SJSA1 (cell line): ENCODE results near the gene FGD3. TPM values are rescaled to one million over a fixed set of nuclear protein-coding genes. Genes with fewer than 3 reads are reported as not detected.
A peak's percentile ranks its signal among the peaks of the same experiment; 100 is the strongest.

Source experiments
- DNase-seq, 2 experiments: peaks; one replicate each; pipeline ENCODE4 v3.0.0-alpha.2; 2015 to 2020; ENCODE audit warnings: low spot score in 2 of 2, low read depth in 1 of 2
- H3K27ac ChIP-seq: fragments of 250-450 bp; sonication (Bioruptor Pico); 2 replicates; pipeline ENCODE4 v1.5.1; 2020; ENCODE audit warnings: mild to moderate bottlenecking, moderate library complexity
- H3K27me3 ChIP-seq: fragments of 250-450 bp; sonication (Bioruptor Pico); replicated peaks from 2 replicates; pipeline ENCODE4 v1.5.1; 2020; ENCODE audit warnings: mild to moderate bottlenecking, moderate library complexity
- H3K36me3 ChIP-seq: fragments of 250-450 bp; sonication (Bioruptor Pico); 2 replicates; pipeline ENCODE4 v1.5.1; 2020; ENCODE audit warnings: mild to moderate bottlenecking
- H3K4me1 ChIP-seq: fragments of 250-450 bp; sonication (Bioruptor Pico); replicated peaks from 2 replicates; pipeline ENCODE4 v1.6.1; 2021; ENCODE audit warnings: mild to moderate bottlenecking
- H3K4me3 ChIP-seq: fragments of 250-450 bp; sonication (Bioruptor Pico); 2 replicates; pipeline ENCODE4 v1.5.1; 2020; ENCODE audit warnings: mild to moderate bottlenecking
- H3K9me3 ChIP-seq: fragments of 250-450 bp; sonication (Bioruptor Pico); replicated peaks from 2 replicates; pipeline ENCODE4 v1.5.1; 2020; ENCODE audit warnings: mild to moderate bottlenecking
- total RNA-seq: library from RNA; depleted of rRNA; stranded (reverse); fragments of >200 nt; shearing (Covaris generic); gene quantifications from 2 replicates; pipeline ENCODE4 v1.2.3, GENCODE V29; 2014

FGD3 gene
- total RNA-seq, 1 experiment from 2014 or later = not detected

GRCh38 chr9:92948038-92948534 is 763 bp downstream of the FGD3 start:
- no peaks in the 10 kb centered on the region for H3K36me3 ChIP-seq
- DNase-seq = no peak
- peaks cover 12% of the 10 kb centered on the region for H3K27me3 ChIP-seq
- H3K4me3 ChIP-seq = no peak overlapping the region
- H3K4me1 ChIP-seq = no peaks in the 10 kb centered on the region
- H3K9me3 ChIP-seq = no peaks in the 10 kb centered on the region
- H3K27ac ChIP-seq = no peak overlapping the region

GRCh38 chr9:92948632-92949031 is 1.3 kb downstream of the FGD3 start:
- Histone ChIP-seq H3K4me3 (no peak overlapping the region), H3K4me1 (peaks cover under 1% of the 10 kb centered on the region), H3K9me3 (no peaks in the 10 kb centered on the region), H3K36me3 (no peaks in the 10 kb centered on the region), H3K27me3 (peaks cover 12% of the 10 kb centered on the region), H3K27ac (no peak overlapping the region)
- DNase-seq = no peak

DNA sequence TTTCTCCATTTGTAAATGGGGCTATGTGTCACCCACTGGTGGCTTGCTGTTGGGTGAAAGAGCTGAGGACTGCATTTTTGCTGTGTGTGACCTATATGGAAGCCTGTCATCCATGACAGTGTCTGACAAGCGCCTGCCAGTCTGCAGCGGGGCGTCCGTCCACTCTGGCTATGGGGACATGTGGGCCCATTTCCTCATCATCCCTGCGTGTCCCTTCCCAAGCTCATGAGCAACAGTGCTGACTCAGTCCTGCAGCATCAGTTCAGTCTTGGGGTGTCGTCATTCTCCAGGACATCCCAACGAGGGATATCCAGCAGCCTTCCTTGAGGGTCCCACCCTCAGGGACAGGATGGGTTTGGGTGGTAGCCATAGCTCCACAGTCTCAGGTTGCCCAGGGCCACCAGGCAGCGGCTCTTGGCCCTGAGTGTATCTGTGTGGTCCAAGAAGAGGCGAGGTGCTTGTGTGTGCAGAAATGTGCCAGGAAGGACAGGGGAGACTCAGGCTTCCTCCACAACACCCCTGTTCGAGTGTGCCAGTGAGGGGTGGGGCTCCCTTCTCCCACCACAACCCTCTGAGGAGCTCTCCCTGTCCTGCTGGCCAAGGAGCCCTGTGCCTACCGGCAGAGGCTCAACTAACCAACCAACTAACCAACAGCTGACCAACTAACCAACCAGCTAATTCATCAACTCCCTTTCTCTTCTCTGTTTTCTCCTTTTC is 2.1 kb downstream of the FGD3 start:
- no peak overlapping the region for H3K4me3 ChIP-seq

DNA sequence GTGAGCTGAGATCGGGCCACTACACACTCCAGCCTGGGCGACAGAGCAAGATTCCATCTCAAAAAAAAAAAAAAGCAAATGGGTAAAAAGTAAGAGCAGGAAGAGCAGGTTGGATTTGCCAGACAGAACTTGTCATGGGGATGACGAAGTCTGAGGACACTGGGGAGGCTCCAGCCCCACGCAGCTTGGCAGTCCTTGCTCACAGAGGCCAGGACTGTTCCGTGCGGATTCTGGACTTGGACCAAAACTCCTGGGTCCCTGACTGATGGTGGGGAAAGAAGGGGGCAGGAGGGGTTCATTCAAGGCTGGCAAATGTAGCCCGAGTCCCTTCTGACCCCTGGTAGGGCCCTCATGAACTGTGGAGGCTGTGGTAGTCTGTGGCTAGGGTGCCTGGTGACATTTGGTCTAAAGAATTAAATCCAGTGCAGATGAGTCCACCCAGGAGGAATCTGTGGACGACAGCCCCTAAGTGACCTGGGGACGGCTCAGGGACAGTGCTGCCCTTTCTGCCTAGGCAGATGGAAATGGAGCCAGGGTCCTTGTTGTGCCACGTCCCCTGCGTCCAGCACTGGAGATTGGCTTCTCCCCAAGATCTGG is 3.1 kb downstream of the FGD3 start:
- no peak overlapping the region for H3K27ac ChIP-seq
- no peak for DNase-seq
- peaks cover 9% of the 10 kb centered on the region for H3K4me1 ChIP-seq
- no peaks in the 10 kb centered on the region for H3K36me3 ChIP-seq
- H3K4me3 ChIP-seq = no peak overlapping the region
- no peaks in the 10 kb centered on the region for H3K9me3 ChIP-seq
- peaks cover 12% of the 10 kb centered on the region for H3K27me3 ChIP-seq

More for the DNA sequence above, 2.1 kb downstream of the FGD3 start:
- Histone ChIP-seq H3K4me1 (peaks cover 9% of the 10 kb centered on the region), H3K27me3 (peaks cover 12% of the 10 kb centered on the region), H3K27ac (no peak overlapping the region), H3K9me3 (no peaks in the 10 kb centered on the region), H3K36me3 (no peaks in the 10 kb centered on the region)
- no peak for DNase-seq

DNA sequence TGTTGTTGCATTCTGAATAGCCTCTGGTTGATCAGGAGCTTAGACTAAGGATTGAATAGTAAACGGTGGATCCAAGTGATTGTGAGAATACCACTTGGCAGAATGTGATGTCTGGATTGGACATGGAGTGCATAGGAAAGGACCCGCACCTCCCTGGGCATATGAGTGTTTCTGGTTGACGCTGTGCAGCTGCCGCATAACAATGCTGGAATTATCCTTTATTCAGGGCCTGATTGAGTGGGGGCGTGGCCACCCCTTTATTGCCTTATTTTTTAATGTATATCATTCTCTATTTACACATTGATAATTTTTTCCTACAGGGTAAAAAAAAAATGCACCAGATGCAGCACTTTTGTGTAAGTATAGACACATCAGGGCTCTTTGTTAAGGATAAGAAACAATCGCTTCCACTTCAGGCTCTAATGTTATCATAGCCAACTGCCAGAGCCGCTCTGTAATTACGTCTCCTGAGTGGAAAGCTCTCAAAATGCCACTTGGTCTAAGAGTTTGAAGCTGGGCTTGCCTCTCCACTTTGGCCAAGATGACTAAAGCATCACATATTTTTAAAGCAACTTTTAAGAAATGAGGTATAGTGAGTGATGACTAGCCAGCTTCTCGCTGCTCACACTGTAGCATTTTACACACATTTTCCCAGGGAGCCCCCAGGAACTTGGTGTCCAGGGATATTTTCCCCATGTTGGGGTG is 5.7 kb downstream of the FGD3 start:
- H3K9me3 ChIP-seq = no peaks in the 10 kb centered on the region
- peaks cover 6% of the 10 kb centered on the region for H3K27me3 ChIP-seq
- no peaks in the 10 kb centered on the region for H3K36me3 ChIP-seq
- peaks cover 9% of the 10 kb centered on the region for H3K4me1 ChIP-seq
- H3K27ac ChIP-seq = no peak overlapping the region
- no peak for DNase-seq
- H3K4me3 ChIP-seq = no peak overlapping the region

DNA sequence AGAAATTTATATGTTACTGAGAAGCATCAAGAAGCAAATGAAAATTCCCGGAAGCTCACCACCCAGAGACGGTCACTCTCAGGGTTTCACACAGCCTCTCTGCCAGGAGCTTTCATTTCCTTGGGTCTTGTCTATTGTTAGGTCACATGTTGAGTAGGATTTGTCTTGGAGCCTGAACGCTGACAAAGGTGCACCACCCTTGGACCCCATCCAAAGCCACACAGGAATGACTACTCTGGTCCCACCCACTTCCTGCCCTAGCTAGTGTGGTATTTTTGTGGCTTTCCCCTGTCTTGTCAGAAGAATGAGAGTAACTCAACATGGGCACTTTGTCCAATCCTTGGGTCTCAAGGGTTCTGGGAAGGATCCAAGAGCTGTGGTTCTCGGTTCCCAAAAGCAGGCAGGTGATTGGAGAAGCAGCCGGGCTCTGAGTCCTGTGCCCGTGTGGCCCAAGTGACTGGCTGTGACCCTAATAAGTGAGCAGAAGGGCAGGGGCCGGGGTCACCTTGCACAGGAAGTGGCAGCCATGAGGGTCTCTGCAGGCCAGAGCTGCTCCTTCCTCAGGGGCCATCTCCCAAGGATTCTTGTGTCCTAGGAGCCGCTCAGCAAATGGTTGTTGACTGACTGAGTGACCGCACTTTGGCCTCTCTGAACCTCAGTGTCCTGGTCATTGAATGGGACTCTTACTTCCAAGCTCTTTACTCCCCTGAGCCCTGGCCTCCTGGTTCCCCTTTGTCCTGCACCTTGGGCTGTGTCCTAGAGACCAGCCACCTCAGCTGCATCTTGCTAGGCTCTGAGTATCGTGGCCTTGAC is 6.9 kb downstream of the FGD3 start:
- Histone ChIP-seq H3K27ac (no peak overlapping the region), H3K9me3 (no peaks in the 10 kb centered on the region), H3K4me1 (peaks cover 9% of the 10 kb centered on the region), H3K27me3 (no peaks in the 10 kb centered on the region), H3K4me3 (no peak overlapping the region), H3K36me3 (no peaks in the 10 kb centered on the region)
- peak in 1 of 2 experiments; percentile 23 for DNase-seq

DNA sequence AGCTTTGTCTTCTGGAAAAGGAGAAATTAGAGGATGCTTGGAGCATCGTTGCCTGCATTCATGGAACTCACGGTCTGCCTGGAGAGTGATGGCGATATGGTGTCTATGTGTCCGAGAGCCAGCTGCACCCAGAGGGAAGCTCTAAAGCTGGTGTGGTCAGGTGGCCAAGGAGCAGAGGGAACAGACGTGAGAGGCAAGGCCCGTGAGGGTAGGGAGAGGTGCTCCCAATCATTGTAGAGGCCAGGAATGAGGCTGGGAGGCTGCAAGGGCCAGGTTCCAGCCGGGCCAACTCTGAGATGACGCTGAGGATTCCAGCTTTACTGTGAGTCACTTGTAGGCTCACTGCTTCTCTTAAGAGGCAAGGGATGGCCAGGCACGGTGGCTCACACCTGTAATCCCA is 7.6 kb downstream of the FGD3 start:
- no peak for DNase-seq
- H3K36me3 ChIP-seq = no peaks in the 10 kb centered on the region
- no peak overlapping the region for H3K27ac ChIP-seq
- H3K4me1 ChIP-seq = peaks cover 9% of the 10 kb centered on the region
- H3K4me3 ChIP-seq = no peak overlapping the region
- H3K27me3 ChIP-seq = no peaks in the 10 kb centered on the region
- no peaks in the 10 kb centered on the region for H3K9me3 ChIP-seq

GRCh38 chr9:92960561-92961290 is 13.4 kb downstream of the FGD3 start:
- DNase-seq = no peak
- H3K27ac ChIP-seq = no peak overlapping the region
- H3K9me3 ChIP-seq = no peaks in the 10 kb centered on the region
- H3K4me1 ChIP-seq = no peaks in the 10 kb centered on the region
- H3K4me3 ChIP-seq = no peak overlapping the region
- H3K36me3 ChIP-seq = no peaks in the 10 kb centered on the region
- H3K27me3 ChIP-seq = no peaks in the 10 kb centered on the region

DNA sequence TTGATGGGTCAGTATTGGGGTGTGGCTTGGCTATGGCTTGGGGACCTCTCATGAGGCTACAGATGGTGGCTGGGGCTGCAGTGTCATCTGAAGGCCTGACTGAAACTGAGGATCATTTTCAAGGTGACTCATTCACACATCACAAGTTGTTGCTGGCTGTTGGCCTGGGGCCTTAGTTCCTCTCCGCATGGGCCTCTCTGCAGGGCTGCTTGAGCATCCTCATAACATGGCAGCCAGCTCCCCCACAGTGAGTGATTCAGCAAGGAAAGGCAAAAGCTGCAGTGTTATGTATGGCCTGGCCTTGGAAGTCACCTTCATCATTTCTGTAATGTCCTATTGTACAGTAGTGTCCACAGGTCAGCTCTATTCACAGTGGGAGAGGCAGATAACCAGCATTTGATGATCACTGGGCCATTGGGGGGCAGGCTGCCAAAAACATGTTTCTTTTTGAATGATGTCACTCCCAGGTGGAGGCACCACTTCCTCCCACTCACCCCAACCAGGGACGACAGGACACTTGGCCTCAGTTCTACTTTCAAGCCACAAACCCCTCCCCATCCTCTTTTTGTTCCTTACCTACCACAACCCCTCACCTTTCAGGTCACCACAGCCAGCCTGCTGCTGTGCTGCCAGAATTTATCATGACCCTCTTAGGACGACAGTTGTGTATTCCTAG is 14.4 kb downstream of the FGD3 start:
- no peak overlapping the region for H3K4me3 ChIP-seq
- H3K4me1 ChIP-seq = no peaks in the 10 kb centered on the region
- no peak for DNase-seq

GRCh38 chr9:92962303-92962649 is 15.0 kb downstream of the FGD3 start:
- H3K9me3 ChIP-seq = no peaks in the 10 kb centered on the region
- H3K4me3 ChIP-seq = no peak overlapping the region
- no peak for DNase-seq
- no peak overlapping the region for H3K27ac ChIP-seq
- H3K4me1 ChIP-seq = no peaks in the 10 kb centered on the region
- no peaks in the 10 kb centered on the region for H3K27me3 ChIP-seq
- no peaks in the 10 kb centered on the region for H3K36me3 ChIP-seq

More for the DNA sequence above, 14.4 kb downstream of the FGD3 start:
- Histone ChIP-seq H3K36me3 (no peaks in the 10 kb centered on the region), H3K27ac (no peak overlapping the region), H3K9me3 (no peaks in the 10 kb centered on the region), H3K27me3 (no peaks in the 10 kb centered on the region)

GRCh38 chr9:92962846-92963245 is 15.5 kb downstream of the FGD3 start:
- no peak for DNase-seq
- Histone ChIP-seq H3K4me1 (no peaks in the 10 kb centered on the region), H3K27me3 (no peaks in the 10 kb centered on the region), H3K27ac (no peak overlapping the region), H3K9me3 (no peaks in the 10 kb centered on the region), H3K36me3 (no peaks in the 10 kb centered on the region), H3K4me3 (no peak overlapping the region)

DNA sequence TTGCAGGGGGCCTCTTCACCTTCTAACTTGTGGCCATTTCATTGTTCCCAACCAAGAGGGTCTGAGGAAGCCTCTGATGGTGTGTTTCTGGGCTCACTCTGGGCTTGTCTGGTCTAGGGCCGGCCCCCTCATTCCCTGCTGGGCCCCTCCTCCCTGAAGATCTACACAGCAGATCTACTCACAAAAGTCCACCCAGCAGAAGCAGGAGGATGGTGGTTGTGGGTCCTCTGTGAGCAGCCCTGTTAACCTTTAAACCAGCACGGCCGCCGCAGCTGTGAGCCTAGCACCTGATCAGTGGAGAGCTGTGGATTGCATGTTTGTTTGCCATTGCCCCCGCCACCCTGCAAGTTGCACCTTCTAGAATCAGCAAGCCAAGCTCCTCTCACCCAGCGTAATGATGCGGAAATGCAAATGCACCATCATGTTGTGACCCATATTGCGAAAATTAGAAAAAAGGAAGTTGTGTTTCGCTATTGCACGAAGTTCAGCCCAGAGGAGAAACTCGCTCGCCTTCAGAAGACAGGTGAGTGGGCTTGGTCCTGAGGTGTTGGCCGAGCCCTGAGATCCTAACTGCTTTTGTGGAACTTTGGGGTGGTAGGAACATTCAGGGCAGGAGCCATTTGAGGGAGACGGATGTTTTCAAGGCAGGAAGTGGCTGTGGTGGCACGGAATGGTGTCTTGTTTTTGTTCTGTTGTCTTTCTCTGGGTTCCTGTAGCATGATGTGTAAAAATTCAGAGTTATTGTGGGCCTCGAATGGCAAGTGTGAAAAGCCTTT is 16.7 kb downstream of the FGD3 start:
- no peak overlapping the region for H3K4me3 ChIP-seq
- no peaks in the 10 kb centered on the region for H3K9me3 ChIP-seq
- H3K4me1 ChIP-seq = no peaks in the 10 kb centered on the region
- no peak for DNase-seq
- H3K27ac ChIP-seq = no peak overlapping the region
- no peaks in the 10 kb centered on the region for H3K27me3 ChIP-seq
- no peaks in the 10 kb centered on the region for H3K36me3 ChIP-seq
